Testis (tissue), 3 donors: Measurements from ENCODE around the gene FMNL3. TPM values are rescaled to one million over a fixed set of nuclear protein-coding genes. Genes with fewer than 3 reads are reported as not detected.

ENCODE experiments used
- DNase-seq: peaks from one replicate; pipeline ENCODE4 v3.0.0-alpha.2; 2019
- H3K27ac ChIP-seq, 2 donors: fragments of 200-600 bp; sonication (generic); one replicate each; pipeline ENCODE4 v1.5.1; 2019
- H3K27me3 ChIP-seq: fragments of 200-600 bp; sonication (generic); one replicate; pipeline ENCODE4 v1.5.1; 2019
- H3K36me3 ChIP-seq: fragments of 200-600 bp; sonication (generic); one replicate; pipeline ENCODE4 v1.5.1; 2017; ENCODE audit warnings: low read depth; ENCODE audit errors: missing control alignments
- H3K4me1 ChIP-seq: fragments of 200-600 bp; sonication (generic); one replicate; pipeline ENCODE4 v1.5.1; 2019
- H3K4me3 ChIP-seq, 2 donors: fragments of 200-600 bp; sonication (generic); one replicate each; pipeline ENCODE4 v1.5.1; 2017 to 2019
- H3K9me3 ChIP-seq: fragments of 200-600 bp; sonication (generic); one replicate; pipeline ENCODE4 v1.5.1; 2017
- POLR2A ChIP-seq: fragments of 450-650 bp; IDR thresholded peaks from one replicate; pipeline ENCODE4 v1.6.1; 2017; ENCODE audit warnings: antibody characterized with exemption, mild to moderate bottlenecking, moderate library complexity
- WGBS, 2 donors: methylation state at CpG; one replicate each; pipeline ENCODE4 v1.1.5; 2018; 5-methylcytosine and 5-hydroxymethylcytosine counted together
- intact Hi-C: fragments of 100-400 bp; cut with DNase I; formaldehyde crosslinking; loops from one replicate; pipeline ENCODE4 v1.15.1; 2023; ENCODE audit warnings: low total_unique reads
- polyA plus RNA-seq: library from polyadenylated mRNA; stranded (reverse); fragments of 350-450 nt; fragmentation: Illumina TruSeq; extraction: RNeasy Lipid Tissue Mini Kit (QIAGEN cat#74804); gene quantifications from one replicate; pipeline ENCODE4 v1.2.3, GENCODE V29; 2014; ENCODE audit warnings: low read depth, low replicate concordance; ENCODE audit not compliant: insufficient read depth
- total RNA-seq, 2 donors: library from RNA; depleted of rRNA; stranded (reverse); fragments of >200 nt; gene quantifications; one replicate each; pipeline ENCODE4 v1.2.3, GENCODE V29; 2016
- TF ChIP-seq, protein P1 (sequence below), 3 experiments: fragments of 450-650 bp in 2 of 3; fragments of 200-600 bp in 1 of 3; sonication (generic) in 1 of 3; IDR thresholded peaks; one replicate each; pipeline ENCODE4 v1.5.1; 2016 to 2019; ENCODE audit warnings: antibody characterized with exemption in 3 of 3, mild to moderate bottlenecking in 2 of 3, moderate library complexity in 1 of 3

Gene FMNL3
- total and polyA plus RNA-seq, 3 donors from 2014 or later: 26.0 to 73.5 (median 40.5) TPM

DNA sequence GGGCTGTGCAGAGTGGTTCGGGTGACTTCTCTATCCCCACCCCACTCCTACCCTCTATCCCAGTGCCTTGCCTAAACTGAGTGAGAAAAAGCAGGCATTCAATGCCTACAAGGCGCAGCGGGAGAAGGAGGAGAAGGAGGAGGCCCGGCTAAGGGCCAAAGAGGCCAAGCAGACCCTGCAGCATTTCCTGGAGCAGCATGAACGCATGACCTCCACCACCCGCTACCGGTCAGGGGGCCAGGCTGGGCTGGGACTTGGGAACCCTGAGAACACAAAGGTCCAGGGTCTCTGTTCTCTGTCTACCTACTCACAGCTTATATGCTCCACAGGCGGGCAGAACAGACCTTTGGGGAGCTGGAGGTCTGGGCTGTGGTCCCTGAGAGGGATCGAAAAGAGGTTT, 72.2 kb downstream of the FMNL3 start:
- TF ChIP-seq, protein P1, sequence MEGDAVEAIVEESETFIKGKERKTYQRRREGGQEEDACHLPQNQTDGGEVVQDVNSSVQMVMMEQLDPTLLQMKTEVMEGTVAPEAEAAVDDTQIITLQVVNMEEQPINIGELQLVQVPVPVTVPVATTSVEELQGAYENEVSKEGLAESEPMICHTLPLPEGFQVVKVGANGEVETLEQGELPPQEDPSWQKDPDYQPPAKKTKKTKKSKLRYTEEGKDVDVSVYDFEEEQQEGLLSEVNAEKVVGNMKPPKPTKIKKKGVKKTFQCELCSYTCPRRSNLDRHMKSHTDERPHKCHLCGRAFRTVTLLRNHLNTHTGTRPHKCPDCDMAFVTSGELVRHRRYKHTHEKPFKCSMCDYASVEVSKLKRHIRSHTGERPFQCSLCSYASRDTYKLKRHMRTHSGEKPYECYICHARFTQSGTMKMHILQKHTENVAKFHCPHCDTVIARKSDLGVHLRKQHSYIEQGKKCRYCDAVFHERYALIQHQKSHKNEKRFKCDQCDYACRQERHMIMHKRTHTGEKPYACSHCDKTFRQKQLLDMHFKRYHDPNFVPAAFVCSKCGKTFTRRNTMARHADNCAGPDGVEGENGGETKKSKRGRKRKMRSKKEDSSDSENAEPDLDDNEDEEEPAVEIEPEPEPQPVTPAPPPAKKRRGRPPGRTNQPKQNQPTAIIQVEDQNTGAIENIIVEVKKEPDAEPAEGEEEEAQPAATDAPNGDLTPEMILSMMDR (IDR thresholded peaks at IDR 0.05): no peak
- no peak for TF ChIP-seq POLR2A
- no peaks in the 10 kb centered on the region for H3K36me3 ChIP-seq

DNA sequence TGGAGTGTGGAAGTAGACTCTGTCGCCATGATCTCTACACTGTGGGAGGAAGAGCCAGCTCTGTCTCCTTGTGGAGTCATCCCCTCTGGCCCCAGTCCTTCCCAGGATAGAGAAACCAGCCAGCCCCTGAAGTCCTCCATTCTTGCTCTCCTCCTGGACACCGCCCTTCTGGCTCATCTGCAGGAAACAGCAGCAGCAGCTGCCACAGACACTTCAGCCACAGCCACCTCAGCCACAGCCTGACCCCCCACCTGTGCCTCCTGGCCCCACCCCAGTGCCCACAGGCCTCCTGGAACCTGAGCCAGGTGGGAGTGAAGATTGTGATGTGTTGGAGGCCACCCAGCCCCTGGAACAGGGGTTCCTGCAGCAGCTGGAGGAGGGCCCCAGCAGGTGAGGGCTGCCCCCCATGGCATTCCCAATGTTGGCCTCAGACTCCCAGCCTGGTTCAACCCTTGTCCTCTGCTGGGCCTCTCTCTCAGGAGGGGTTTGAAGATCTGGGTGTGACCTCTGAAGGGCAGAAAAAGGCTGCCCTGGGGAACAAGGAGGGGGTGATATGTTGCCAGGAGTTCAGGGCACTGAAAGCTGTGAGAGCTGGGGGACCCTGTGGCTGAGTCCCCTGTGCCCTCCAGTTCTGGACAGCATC, 73.4 kb downstream of the FMNL3 start:
- Histone ChIP-seq H3K9me3 (no peaks in the 10 kb centered on the region), H3K4me3 (no peak overlapping the region), H3K36me3 (no peaks in the 10 kb centered on the region), H3K27ac (no peak overlapping the region), H3K4me1 (peaks cover 12% of the 10 kb centered on the region), H3K27me3 (no peaks in the 10 kb centered on the region)
- peak; percentile 10 for DNase-seq
- TF ChIP-seq POLR2A: no peak
- TF ChIP-seq, protein P1 (IDR thresholded peaks at IDR 0.05): no peak
- intact Hi-C loops: no loop called here
- 92% methylated on average over 2 of the region's 2 CpGs for WGBS, 2 donors

More for the DNA sequence above, 72.2 kb downstream of the FMNL3 start:
- no peaks in the 10 kb centered on the region for H3K9me3 ChIP-seq
- 78 to 89% methylated on average over 9 of the region's 9 CpGs for WGBS, 2 donors
- H3K27ac ChIP-seq: no peak overlapping the region
- intact Hi-C loops: no loop called here
- peaks cover 12% of the 10 kb centered on the region for H3K4me1 ChIP-seq
- no peaks in the 10 kb centered on the region for H3K27me3 ChIP-seq
- DNase-seq: no peak
- no peak overlapping the region for H3K4me3 ChIP-seq

DNA sequence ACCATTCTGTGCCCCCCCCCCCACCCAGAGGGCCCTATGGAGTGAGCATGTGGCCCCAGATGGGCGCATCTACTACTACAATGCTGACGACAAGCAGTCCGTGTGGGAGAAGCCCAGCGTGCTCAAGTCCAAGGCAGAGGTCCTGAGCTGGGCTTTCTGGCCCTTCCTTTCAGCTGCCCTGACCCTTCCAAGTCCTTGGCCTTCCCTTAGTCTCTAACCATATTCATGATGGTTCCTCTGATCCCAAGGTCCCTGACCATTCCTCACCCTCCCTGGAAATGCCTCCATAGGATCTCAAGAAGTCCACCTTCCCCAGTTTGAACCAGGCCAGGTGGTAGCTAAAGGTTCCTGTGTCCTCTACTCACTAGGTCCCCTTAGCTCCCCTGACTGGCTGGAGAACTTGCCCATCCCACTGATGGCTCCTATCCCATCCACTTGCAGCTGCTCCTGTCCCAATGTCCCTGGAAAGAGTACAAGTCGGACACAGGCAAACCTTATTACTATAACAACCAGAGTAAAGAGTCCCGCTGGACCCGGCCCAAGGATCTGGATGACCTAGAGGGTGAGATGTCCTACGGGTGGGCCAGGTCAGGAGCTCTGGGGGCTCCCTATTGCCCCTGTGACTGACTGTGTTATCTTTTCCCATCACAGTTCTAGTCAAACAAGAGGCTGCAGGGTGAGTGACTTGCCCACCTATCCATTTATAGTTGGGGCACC, 74.1 kb downstream of the FMNL3 start:
- Histone ChIP-seq H3K27me3 (no peaks in the 10 kb centered on the region), H3K36me3 (no peaks in the 10 kb centered on the region), H3K9me3 (no peaks in the 10 kb centered on the region), H3K4me3 (no peak overlapping the region), H3K4me1 (peaks cover 12% of the 10 kb centered on the region), H3K27ac (no peak overlapping the region)
- intact Hi-C loops: no loop called here
- WGBS, 2 donors: 81 to 86% methylated on average over 4 to 8 of the region's 8 CpGs
- TF ChIP-seq, protein P1 (IDR thresholded peaks at IDR 0.05): no peak
- no peak for TF ChIP-seq POLR2A
- peak; percentile 14 for DNase-seq

DNA sequence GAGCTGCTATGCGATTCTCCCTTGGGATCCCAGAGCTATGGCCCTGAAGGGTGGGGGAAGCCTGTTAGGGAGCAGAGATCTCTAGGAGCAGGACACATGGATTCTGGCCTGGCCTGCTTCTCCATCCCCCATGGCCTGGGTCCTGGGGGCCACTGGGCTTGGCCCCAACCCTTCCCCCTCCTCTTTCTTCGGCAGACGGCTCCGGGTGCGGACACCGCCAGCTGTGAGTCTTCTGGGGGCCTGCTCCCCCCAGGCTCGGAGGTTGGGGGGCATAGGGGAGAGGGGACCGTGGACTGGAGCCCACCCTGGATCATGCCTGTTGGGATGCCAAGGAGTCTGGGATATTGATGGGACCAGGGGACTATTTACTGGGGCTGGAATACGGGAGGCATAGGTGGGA, 74.8 kb downstream of the FMNL3 start:
- 93 to 97% methylated on average over 9 of the region's 9 CpGs for WGBS, 2 donors
- H3K27ac ChIP-seq: no peak overlapping the region

More for the DNA sequence above, 74.8 kb downstream of the FMNL3 start:
- Histone ChIP-seq H3K4me3 (no peak overlapping the region), H3K36me3 (no peaks in the 10 kb centered on the region), H3K4me1 (peaks cover 7% of the 10 kb centered on the region), H3K27me3 (no peaks in the 10 kb centered on the region), H3K9me3 (no peaks in the 10 kb centered on the region)
- DNase-seq: peak; percentile 2
- intact Hi-C loops: no loop called here
- TF ChIP-seq POLR2A: no peak
- TF ChIP-seq, protein P1 (IDR thresholded peaks at IDR 0.05): no peak
